OCI-LY7 (cell line): Measurements from ENCODE around the gene CAPN8.

ENCODE experiments used
- EZH2phosphoT487 ChIP-seq: fragments of 200-600 bp; sonication (generic); IDR thresholded peaks from 2 replicates; pipeline ENCODE4 v1.6.1; 2018; ENCODE audit warnings: low read depth, borderline replicate concordance, mild to moderate bottlenecking, mixed run types, antibody characterized with exemption, low read length, moderate library complexity, mixed read lengths
- TF ChIP-seq, protein P1 (sequence below): fragments of 200-600 bp; sonication (generic); conservative IDR thresholded peaks from 2 replicates; pipeline ENCODE4 v1.5.1; 2014; ENCODE audit warnings: mild to moderate bottlenecking, antibody characterized with exemption, low read length, moderate library complexity, mixed read lengths

GRCh38 chr1:223707256-223708000 is 41.9 kb upstream of the CAPN8 start:
- TF ChIP-seq, protein P1, sequence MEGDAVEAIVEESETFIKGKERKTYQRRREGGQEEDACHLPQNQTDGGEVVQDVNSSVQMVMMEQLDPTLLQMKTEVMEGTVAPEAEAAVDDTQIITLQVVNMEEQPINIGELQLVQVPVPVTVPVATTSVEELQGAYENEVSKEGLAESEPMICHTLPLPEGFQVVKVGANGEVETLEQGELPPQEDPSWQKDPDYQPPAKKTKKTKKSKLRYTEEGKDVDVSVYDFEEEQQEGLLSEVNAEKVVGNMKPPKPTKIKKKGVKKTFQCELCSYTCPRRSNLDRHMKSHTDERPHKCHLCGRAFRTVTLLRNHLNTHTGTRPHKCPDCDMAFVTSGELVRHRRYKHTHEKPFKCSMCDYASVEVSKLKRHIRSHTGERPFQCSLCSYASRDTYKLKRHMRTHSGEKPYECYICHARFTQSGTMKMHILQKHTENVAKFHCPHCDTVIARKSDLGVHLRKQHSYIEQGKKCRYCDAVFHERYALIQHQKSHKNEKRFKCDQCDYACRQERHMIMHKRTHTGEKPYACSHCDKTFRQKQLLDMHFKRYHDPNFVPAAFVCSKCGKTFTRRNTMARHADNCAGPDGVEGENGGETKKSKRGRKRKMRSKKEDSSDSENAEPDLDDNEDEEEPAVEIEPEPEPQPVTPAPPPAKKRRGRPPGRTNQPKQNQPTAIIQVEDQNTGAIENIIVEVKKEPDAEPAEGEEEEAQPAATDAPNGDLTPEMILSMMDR = no peak
- TF ChIP-seq EZH2phosphoT487 = no peak
